CD14-positive monocyte (primary cell): ENCODE measurements around the gene CD300A. TPM values are rescaled to one million over a fixed set of nuclear protein-coding genes. Genes with fewer than 3 reads are reported as not detected.

ENCODE experiments used
- DNase-seq, 3 donors: peaks; one replicate each; pipeline ENCODE4 v3.0.0-alpha.2; 2011 to 2022
- H2AFZ ChIP-seq: 2 replicates; pipeline ENCODE4 v1.6.0; 2012; ENCODE audit warnings: mild to moderate bottlenecking, low read depth, low read length, inconsistent platforms; ENCODE audit not compliant: insufficient read depth, poor library complexity, severe bottlenecking
- H3K27ac ChIP-seq, 2 donors: 1 replicate in 1 of 2; 2 replicates in 1 of 2; pipeline ENCODE4 v1.5.1; 2012 to 2013; ENCODE audit warnings: low read length in 2 of 2, control low read depth in 1 of 2, inconsistent platforms in 1 of 2, low read depth in 1 of 2, mild to moderate bottlenecking in 1 of 2
- H3K27me3 ChIP-seq, 2 donors: one replicate each; pipeline versions ENCODE4 v1.6.0 to v1.6.1; 2011 to 2013; ENCODE audit warnings: low read length in 2 of 2; ENCODE audit not compliant: control insufficient read depth in 2 of 2, insufficient read depth in 2 of 2
- H3K36me3 ChIP-seq, 2 donors: replicated peaks in 1 of 2; 1 replicate in 1 of 2; 2 replicates in 1 of 2; pipeline versions ENCODE4 v1.5.1 to v1.6.1; 2012 to 2013; ENCODE audit warnings: low read length in 2 of 2, control low read depth in 1 of 2, inconsistent platforms in 1 of 2, mild to moderate bottlenecking in 1 of 2; ENCODE audit not compliant: insufficient read depth in 2 of 2, control insufficient read depth in 1 of 2
- H3K4me1 ChIP-seq, 2 donors: 1 replicate in 1 of 2; 2 replicates in 1 of 2; pipeline versions ENCODE4 v1.5.1 to v1.6.1; 2012 to 2013; ENCODE audit warnings: low read length in 2 of 2, control low read depth in 1 of 2, inconsistent platforms in 1 of 2, mild to moderate bottlenecking in 1 of 2, moderate library complexity in 1 of 2; ENCODE audit not compliant: insufficient read depth in 2 of 2, control insufficient read depth in 1 of 2
- H3K4me2 ChIP-seq: replicated peaks from 2 replicates; pipeline ENCODE3; 2012; ENCODE audit warnings: low read length, moderate library complexity, mild to moderate bottlenecking; ENCODE audit not compliant: poor library complexity, severe bottlenecking; ENCODE audit errors: extremely low read depth
- H3K4me3 ChIP-seq, 3 experiments: fragments of 200-600 bp in 1 of 3; sonication (generic) in 1 of 3; replicated peaks in 1 of 3; 1 replicate in 2 of 3; 2 replicates in 1 of 3; pipeline ENCODE4 v1.5.1; 2011 to 2013; ENCODE audit warnings: low read length in 3 of 3, mild to moderate bottlenecking in 3 of 3, control low read depth in 2 of 3, low read depth in 2 of 3, inconsistent platforms in 1 of 3, moderate library complexity in 1 of 3
- H3K79me2 ChIP-seq: 2 replicates; pipeline ENCODE4 v1.6.0; 2012; ENCODE audit warnings: mild to moderate bottlenecking, control low read depth, inconsistent platforms, low read length, moderate library complexity; ENCODE audit not compliant: insufficient read depth
- H3K9ac ChIP-seq: 2 replicates; pipeline ENCODE4 v1.6.0; 2017; ENCODE audit warnings: low read length, mild to moderate bottlenecking; ENCODE audit not compliant: insufficient read depth, poor library complexity, severe bottlenecking
- H3K9me3 ChIP-seq, 2 donors: replicated peaks in 1 of 2; 1 replicate in 1 of 2; 2 replicates in 1 of 2; pipeline versions ENCODE4 v1.5.1 to v1.6.1; 2012 to 2013; ENCODE audit warnings: low read length in 2 of 2, control low read depth in 1 of 2; ENCODE audit not compliant: control insufficient read depth in 1 of 2, insufficient read depth in 1 of 2
- H4K20me1 ChIP-seq: 2 replicates; pipeline ENCODE4 v1.6.0; 2012; ENCODE audit warnings: mild to moderate bottlenecking, low read length, control low read depth, moderate library complexity; ENCODE audit not compliant: insufficient read depth
- H3K27ac Mint-ChIP-seq, 7 donors: one replicate each; pipeline ENCODE4 v1.8.0; 2020; ENCODE audit warnings: mild to moderate bottlenecking in 7 of 7, mixed read lengths in 7 of 7, moderate library complexity in 6 of 7, inconsistent platforms in 2 of 7
- H3K27me3 Mint-ChIP-seq, 3 donors: one replicate each; pipeline ENCODE4 v1.8.0; 2021 to 2022; ENCODE audit warnings: low read depth in 3 of 3, mild to moderate bottlenecking in 3 of 3, mixed read lengths in 3 of 3, moderate library complexity in 3 of 3, inconsistent platforms in 1 of 3
- H3K36me3 Mint-ChIP-seq, 2 donors: one replicate each; pipeline ENCODE4 v1.8.0; 2020; ENCODE audit warnings: mixed read lengths in 2 of 2, inconsistent platforms in 1 of 2, mild to moderate bottlenecking in 1 of 2
- H3K4me1 Mint-ChIP-seq: one replicate; pipeline ENCODE4 v1.8.0; 2020; ENCODE audit warnings: mild to moderate bottlenecking, mixed read lengths
- H3K4me3 Mint-ChIP-seq, 2 donors: one replicate each; pipeline ENCODE4 v1.8.0; 2020; ENCODE audit warnings: mild to moderate bottlenecking in 2 of 2, mixed read lengths in 2 of 2, moderate library complexity in 1 of 2
- H3K9me3 Mint-ChIP-seq, 7 donors: one replicate each; pipeline ENCODE4 v1.8.0; 2020 to 2022; ENCODE audit warnings: mixed read lengths in 7 of 7, mild to moderate bottlenecking in 6 of 7, moderate library complexity in 6 of 7, inconsistent platforms in 2 of 7
- WGBS: methylation state at CpG from one replicate; pipeline ENCODE4 v1.1.5; 2013; ENCODE audit warnings: missing lambda C conversion rate; ENCODE audit not compliant: insufficient coverage; 5-methylcytosine and 5-hydroxymethylcytosine counted together
- intact Hi-C, 2 donors: fragments of 100-400 bp; cut with micrococcal nuclease; formaldehyde crosslinking; loops; one replicate each; pipeline versions ENCODE4 v1.15.0 to v1.15.1; 2023
- polyA plus RNA-seq, 3 donors: library from polyadenylated mRNA; depleted of rRNA in 1 of 3; unstranded in 2 of 3; stranded (reverse) in 1 of 3; fragments of 300-500 nt in 2 of 3; fragments of >200 nt in 1 of 3; fragmentation: Illumina TruSeq in 2 of 3; gene quantifications; 1 replicate in 2 of 3; 2 replicates in 1 of 3; pipeline ENCODE4 v1.2.3, GENCODE V29; 2012 to 2021
- TF ChIP-seq, protein P1 (sequence below): fragments of 200-600 bp; IDR thresholded peaks from one replicate; pipeline ENCODE4 v1.8.0; 2022; ENCODE audit warnings: antibody characterized with exemption, mild to moderate bottlenecking

The CD300A gene
- polyA plus RNA-seq, 3 donors, result 173 to 222 (median 212) TPM

DNA sequence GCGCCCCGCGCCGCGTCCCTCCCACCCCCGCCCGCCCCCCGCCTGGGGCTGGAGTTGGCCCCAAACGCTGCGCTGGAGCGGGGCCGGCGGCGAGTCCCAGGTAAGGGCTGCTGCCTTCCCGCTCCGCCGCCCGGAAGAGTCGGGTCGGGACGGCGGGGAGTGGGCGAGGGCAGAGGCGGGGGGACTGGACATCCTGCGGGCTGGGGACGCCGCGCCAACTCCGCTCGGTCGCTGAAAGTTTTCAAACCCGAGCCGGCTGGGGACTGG lies 34.1 kb upstream of the CD300A start:
- Histone ChIP-seq H3K4me3 (no peak overlapping the region), H4K20me1 (no peaks in the 10 kb centered on the region), H3K27me3 (peaks cover 34 to 73% of the 10 kb centered on the region in 2 donors), H2AFZ (no peak overlapping the region), H3K36me3 (no peaks in the 10 kb centered on the region), H3K9me3 (peaks cover 0 to 20% of the 10 kb centered on the region in 2 donors), H3K79me2 (no peaks in the 10 kb centered on the region), H3K4me2 (peak overlapping the region; percentile 79), H3K4me1 (peaks cover 21 to 22% of the 10 kb centered on the region in 2 donors), H3K27ac (no peak overlapping the region), H3K9ac (no peak overlapping the region)
- H3K36me3 Mint-ChIP-seq, result peaks cover 5 to 8% of the 10 kb centered on the region in 2 donors
- no peak overlapping the region for H3K4me3 Mint-ChIP-seq
- H3K27me3 Mint-ChIP-seq, result peaks cover 75 to 83% (median 80%) of the 10 kb centered on the region in 3 donors
- TF ChIP-seq, protein P1, sequence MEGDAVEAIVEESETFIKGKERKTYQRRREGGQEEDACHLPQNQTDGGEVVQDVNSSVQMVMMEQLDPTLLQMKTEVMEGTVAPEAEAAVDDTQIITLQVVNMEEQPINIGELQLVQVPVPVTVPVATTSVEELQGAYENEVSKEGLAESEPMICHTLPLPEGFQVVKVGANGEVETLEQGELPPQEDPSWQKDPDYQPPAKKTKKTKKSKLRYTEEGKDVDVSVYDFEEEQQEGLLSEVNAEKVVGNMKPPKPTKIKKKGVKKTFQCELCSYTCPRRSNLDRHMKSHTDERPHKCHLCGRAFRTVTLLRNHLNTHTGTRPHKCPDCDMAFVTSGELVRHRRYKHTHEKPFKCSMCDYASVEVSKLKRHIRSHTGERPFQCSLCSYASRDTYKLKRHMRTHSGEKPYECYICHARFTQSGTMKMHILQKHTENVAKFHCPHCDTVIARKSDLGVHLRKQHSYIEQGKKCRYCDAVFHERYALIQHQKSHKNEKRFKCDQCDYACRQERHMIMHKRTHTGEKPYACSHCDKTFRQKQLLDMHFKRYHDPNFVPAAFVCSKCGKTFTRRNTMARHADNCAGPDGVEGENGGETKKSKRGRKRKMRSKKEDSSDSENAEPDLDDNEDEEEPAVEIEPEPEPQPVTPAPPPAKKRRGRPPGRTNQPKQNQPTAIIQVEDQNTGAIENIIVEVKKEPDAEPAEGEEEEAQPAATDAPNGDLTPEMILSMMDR, result no peak
- no peak for DNase-seq
- WGBS, result under 1% methylated on average over 26 of the region's 33 CpGs
- H3K9me3 Mint-ChIP-seq, result peaks cover 0 to 28% (median 19%) of the 10 kb centered on the region in 7 donors
- intact Hi-C loops, result no loop called here
- H3K27ac Mint-ChIP-seq, result no peak overlapping the region
- H3K4me1 Mint-ChIP-seq, result peaks cover 18% of the 10 kb centered on the region

DNA sequence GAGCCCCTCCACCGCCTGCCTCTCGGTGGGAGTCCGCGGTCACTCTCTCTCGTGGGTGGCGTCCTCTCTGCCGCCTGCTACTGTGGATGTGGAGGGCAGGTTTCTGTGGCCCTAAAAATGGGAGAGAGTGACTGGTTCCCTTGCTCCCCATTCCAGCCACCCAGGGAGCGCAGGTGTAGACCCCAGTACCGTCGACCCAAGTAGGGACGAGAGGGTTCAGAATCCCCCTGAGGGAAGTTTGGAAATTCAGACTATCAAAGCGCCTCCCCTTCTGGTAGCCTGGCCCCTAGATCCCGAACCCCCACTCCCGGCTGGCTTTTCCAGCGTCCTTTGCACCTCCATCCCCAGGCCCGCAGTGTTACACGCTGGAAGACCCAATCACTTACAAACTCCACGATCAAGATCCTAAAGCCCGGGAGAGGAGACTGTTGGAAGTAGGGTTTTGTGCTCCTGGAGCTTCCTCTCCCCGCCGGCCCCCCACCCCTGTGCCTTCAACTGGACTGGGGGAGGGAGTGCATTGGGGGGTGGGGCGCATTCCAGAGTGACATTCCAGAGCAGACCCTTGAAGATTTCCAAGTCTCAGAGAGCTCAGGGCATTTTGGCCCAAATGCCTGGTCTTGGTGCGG lies 33.6 kb upstream of the CD300A start:
- Histone ChIP-seq H2AFZ (no peak overlapping the region), H3K27ac (no peak overlapping the region), H4K20me1 (no peaks in the 10 kb centered on the region), H3K36me3 (no peaks in the 10 kb centered on the region), H3K79me2 (no peaks in the 10 kb centered on the region), H3K4me3 (no peak overlapping the region), H3K9me3 (peaks cover 4 to 25% of the 10 kb centered on the region in 2 donors), H3K4me2 (no peak overlapping the region), H3K4me1 (peaks cover 21 to 22% of the 10 kb centered on the region in 2 donors), H3K9ac (no peak overlapping the region), H3K27me3 (peaks cover 34 to 73% of the 10 kb centered on the region in 2 donors)
- no peak for DNase-seq
- Mint-ChIP-seq H3K4me1 (peaks cover 18% of the 10 kb centered on the region), H3K9me3 (peaks cover under 1 to 33% (median 24%) of the 10 kb centered on the region in 7 donors), H3K27ac (no peak overlapping the region), H3K4me3 (peak overlapping the region in 1 of 2 donors; percentile 71), H3K27me3 (peaks cover 75 to 80% (median 78%) of the 10 kb centered on the region in 3 donors), H3K36me3 (peaks cover 5 to 8% of the 10 kb centered on the region in 2 donors)
- TF ChIP-seq, protein P1, result no peak
- intact Hi-C loops, result no loop called here
- WGBS, result 28% methylated on average over 8 of the region's 23 CpGs
